Stimulated activated CD4-positive, alpha-beta T cell treated with anti-CD3 and anti-CD28 coated beads, Interleukin-1b, Interleukin-23, amount 100 ng/mL, for 1 hour (primary cell): ENCODE data around the gene CLPTM1L.

Experiments
- DNase-seq, 2 donors: peaks; one replicate each; pipeline ENCODE4 v3.0.0-alpha.2; 2020; ENCODE audit warnings: low read depth in 2 of 2

CLPTM1L gene, protein sequence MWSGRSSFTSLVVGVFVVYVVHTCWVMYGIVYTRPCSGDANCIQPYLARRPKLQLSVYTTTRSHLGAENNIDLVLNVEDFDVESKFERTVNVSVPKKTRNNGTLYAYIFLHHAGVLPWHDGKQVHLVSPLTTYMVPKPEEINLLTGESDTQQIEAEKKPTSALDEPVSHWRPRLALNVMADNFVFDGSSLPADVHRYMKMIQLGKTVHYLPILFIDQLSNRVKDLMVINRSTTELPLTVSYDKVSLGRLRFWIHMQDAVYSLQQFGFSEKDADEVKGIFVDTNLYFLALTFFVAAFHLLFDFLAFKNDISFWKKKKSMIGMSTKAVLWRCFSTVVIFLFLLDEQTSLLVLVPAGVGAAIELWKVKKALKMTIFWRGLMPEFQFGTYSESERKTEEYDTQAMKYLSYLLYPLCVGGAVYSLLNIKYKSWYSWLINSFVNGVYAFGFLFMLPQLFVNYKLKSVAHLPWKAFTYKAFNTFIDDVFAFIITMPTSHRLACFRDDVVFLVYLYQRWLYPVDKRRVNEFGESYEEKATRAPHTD

DNA sequence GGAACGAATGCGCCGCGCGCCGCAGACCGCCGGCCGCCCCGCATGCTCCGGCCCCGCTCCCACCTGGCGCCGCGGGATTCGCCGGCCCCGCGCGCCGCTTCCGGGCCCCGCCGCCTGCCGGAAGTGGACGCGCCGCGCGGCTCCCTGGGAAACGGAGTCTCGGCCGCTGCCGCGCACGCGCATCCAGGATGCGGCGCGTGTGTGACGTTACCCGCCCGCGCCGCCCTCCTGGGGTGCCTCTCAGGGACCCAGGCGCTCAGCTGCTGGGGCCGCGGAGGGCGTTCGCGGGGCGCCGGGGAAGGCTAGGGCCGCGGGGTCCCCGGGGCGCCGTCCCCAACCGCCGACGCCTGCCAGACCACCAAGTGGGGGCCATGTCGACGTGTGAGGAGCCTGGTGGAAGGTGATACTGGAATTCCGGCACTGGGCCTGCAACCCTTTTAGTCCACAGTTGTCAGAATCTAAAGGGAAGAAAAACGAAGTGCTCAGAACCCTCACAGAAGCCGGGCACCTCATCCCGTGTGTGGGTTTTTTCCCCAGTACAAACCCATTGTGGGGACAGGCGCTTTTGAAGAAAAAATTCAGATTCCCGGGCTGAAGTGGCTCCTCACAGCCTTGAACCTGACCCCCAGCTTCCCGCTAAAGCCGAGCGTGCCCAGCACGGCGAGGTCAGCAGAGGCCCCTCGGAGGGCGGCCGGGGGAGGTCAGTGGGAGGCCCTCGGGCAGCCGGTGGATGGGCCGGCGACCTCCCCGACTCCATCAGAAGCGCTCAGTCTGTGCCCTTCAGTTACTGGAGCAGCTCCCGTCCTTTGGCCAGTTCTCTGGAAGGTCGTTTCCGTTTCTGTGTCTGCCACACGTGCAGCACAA, at the start of gene CLPTM1L:
CLPTM1L (minus strand) TSS at position 125 of the 864 bp plus-strand sequence. CDS start 258 bp downstream, outside the sequence.
- DNase-seq: peak; percentile 69 to 72

DNA sequence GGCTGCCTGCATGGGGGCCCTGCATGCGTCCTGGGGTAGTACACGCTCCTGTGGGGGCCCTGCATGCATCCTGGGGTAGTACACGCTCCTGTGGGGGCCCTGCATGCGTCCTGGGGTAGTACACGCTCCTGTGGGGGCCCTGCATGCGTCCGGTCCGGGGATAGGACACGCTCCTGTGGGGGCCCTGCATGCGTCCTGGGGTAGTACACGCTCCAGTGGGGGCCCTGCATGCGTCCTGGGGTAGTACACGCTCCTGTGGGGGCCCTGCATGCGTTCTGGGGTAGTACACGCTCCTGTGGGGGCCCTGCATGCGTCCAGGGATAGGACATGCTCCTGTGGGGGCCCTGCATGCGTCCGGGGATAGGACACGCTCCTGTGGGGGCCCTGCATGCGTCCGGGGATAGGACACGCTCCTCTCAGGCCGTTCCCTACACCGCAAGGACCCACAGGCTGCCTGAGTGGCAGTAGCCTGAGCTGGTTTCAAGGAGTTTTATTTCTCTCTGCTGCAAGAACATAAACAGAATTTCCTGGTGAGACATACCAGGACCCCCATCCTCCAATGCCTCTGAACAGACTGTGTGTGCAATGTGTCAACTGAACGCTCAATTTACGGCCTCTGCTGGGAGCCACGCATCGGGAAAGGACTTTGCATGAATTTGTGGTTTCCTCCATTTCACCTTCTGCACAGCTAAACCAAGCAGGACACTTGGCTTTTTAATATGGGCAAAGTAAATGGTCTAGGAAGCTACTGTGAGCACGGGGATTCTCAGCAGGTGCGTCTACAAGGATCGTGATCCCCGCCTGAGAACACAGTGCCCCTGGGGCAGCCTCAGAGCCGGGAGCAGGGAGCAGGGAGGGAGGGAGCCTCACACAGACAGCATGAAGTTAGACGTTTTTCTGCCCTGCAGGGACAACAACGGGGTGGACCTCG, 48.9 kb upstream of the CLPTM1L start:
- DNase-seq: no peak

- no peak for DNase-seq
These were observed 48.1 kb upstream of the CLPTM1L start for GRCh38 chr5:1392801-1393565.

GRCh38 chr5:1392261-1392660, 47.4 kb upstream of the CLPTM1L start:
- DNase-seq: no peak

DNA sequence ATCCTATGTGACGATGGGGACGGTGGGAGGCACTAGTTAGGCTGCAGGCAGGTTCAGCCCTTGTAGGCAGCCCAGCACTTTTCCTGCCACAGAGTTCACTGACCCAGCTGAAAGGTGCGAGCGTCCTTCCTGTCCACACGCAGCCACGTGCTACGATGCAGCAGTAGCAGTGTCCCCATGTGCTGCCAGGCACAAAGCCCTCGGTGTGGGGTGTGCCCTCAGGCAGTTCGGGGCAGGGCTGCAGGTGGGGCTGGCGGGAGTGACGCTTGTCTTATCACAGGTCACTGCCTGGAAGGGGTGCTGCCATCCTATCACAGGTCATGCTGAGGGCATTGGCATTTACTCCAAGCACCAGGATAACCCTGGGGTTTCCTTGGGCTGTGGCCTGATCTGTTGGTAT, 46.8 kb upstream of the CLPTM1L start:
- DNase-seq: no peak

DNA sequence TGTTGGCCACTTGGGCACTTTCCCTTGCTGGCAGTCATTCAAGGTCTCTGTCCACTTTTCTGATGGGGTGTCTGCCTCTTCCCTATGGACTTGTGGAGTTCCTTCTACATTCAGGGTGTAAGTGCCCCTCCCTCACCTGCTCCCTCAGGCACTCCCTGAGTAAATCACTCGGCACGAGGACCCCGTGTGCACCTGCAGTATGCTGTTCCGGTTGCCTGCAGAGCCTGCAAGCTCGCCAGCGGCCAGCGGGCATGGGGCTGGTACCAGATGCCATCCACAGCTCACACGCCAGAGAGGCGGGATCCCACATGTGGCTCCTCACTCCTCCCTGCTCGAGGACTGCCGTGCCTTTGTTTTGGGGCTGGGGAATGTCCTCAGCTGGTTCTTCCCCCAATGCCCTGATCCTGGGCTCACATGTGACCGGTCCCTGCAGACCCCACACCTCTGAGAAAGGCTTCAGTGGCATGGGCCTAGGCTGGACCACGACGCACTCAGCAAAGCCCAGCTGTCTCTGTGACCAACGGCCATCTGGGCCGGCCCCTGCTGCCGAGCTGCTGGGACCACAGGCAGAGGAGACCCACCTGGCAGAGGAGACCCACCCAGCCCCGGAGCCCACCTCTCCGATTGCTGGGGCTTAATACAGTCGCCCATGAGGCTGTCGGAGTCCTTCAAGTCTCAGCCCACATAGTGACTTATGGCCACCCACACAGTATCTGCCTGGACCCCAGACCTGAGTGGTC, 46.1 kb upstream of the CLPTM1L start:
- DNase-seq: no peak

GRCh38 chr5:1390333-1390732, 45.4 kb upstream of the CLPTM1L start:
- no peak for DNase-seq

GRCh38 chr5:1388383-1388967, 43.6 kb upstream of the CLPTM1L start:
- DNase-seq: no peak

- no peak for DNase-seq
These were observed 43.0 kb upstream of the CLPTM1L start for GRCh38 chr5:1387876-1388275.

- no peak for DNase-seq
These were observed 42.3 kb upstream of the CLPTM1L start for GRCh38 chr5:1387059-1387755.

- DNase-seq: peak; percentile 29 to 34
These were observed 41.4 kb upstream of the CLPTM1L start for GRCh38 chr5:1386274-1386717.

- DNase-seq: peak; percentile 61 to 80
These were observed 40.7 kb upstream of the CLPTM1L start for GRCh38 chr5:1385395-1386273.

GRCh38 chr5:1384521-1384920, 39.6 kb upstream of the CLPTM1L start:
- no peak for DNase-seq

DNA sequence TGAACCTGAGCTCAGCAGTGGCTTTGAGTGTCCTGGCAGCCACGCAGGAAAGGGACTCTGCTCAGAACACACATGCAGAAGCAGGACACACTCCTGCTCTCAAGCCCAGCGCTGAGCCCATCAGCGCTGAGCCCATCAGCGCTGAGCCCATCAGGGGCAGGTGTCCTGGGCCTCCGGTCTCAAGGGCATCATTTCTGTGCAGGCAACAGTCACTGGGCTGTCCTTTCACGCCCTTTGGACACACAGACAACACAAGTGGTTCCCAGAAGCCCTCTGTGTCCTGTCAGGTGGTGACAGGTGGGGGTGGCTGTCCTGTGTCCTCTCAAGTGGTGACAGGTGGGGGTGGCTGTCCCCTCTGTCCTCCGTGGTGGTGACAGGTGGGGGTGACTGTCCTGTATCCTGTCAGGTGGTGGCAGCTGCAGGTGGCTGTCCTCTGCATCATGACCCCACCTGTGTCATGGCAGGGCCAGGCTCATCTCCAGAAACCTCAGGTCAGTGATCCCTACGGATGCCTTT, 39.0 kb upstream of the CLPTM1L start:
- no peak for DNase-seq

DNA sequence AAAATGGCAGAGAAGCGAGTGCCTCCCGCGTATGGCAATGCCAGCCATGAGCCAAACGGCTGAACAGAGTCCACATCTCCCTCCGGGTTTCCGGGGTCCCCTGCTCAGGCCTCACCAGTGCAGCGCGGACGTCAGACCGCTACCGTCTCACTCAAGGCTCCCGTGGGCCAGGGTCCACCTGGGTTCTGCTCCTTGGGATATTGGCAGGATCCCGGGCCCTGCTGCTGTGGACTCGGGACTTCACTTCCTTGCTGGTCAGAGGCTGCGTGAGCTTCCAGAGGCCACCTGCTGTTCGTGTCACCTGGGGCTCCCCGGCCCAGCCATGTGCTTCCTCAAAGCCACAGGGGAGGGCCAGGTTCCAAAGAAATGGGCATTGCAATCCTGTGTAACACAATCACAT, 38.4 kb upstream of the CLPTM1L start:
- no peak for DNase-seq

- no peak for DNase-seq
These were observed 37.4 kb upstream of the CLPTM1L start for GRCh38 chr5:1382248-1382700.
